ENCODE measurements around the gene NXPE1. TPM values are rescaled to one million over a fixed set of nuclear protein-coding genes. Genes with fewer than 3 reads are reported as not detected.
"Not testable (repeated sequence)": the region's sequence is repeated elsewhere in the genome, so short reads cannot be mapped to it uniquely, and the experiment has no call there.

NXPE1 gene
- not detected in 2 replicates for total RNA-seq
- long read RNA-seq, result 0 reads

- Mint-ChIP-seq H3K36me3 (ENCODE audit: insufficient read depth) (no peaks in the 10 kb centered on the region), H3K27me3 (no peaks in the 10 kb centered on the region), H3K4me1 (ENCODE audit: low read depth) (peaks cover 5% of the 10 kb centered on the region), H3K9me3 (ENCODE audit: low read depth) (no peaks in the 10 kb centered on the region), H3K4me3 (ENCODE audit: low read depth) (no peak within 1 kb of the TSS), H3K27ac (no peak within 1 kb of the TSS)
- no peak for DNase-seq (ENCODE audit: low spot score, unreplicated experiment)
- TF ChIP-seq CTCF (IDR thresholded peaks at IDR 0.05; ENCODE audit: unreplicated experiment), result no peak
Measured at GRCh38 chr11:114559425-114560310, at the start of gene NXPE1. NXPE1 (minus strand) TSS chr11:114559881; CDS start chr11:114551201, 8,680 bp downstream.

- Mint-ChIP-seq H3K9me3 (ENCODE audit: low read depth) (peaks cover 21% of the 10 kb centered on the region), H3K36me3 (ENCODE audit: insufficient read depth) (no peaks in the 10 kb centered on the region), H3K27ac (no peak overlapping the region), H3K4me3 (ENCODE audit: low read depth) (no peak overlapping the region), H3K27me3 (no peaks in the 10 kb centered on the region), H3K4me1 (ENCODE audit: low read depth) (no peaks in the 10 kb centered on the region)
- TF ChIP-seq CTCF (IDR thresholded peaks at IDR 0.05; ENCODE audit: unreplicated experiment), result no peak
- no peak for DNase-seq (ENCODE audit: low spot score, unreplicated experiment)
Measured at GRCh38 chr11:114609429-114609828, 49.7 kb upstream of the NXPE1 start.

- H3K9me3 Mint-ChIP-seq (ENCODE audit: low read depth), result peaks cover 21% of the 10 kb centered on the region
- not testable (repeated sequence) for H3K27me3 Mint-ChIP-seq; H3K4me3 Mint-ChIP-seq (ENCODE audit: low read depth); H3K27ac Mint-ChIP-seq; DNase-seq (ENCODE audit: low spot score, unreplicated experiment); H3K36me3 Mint-ChIP-seq (ENCODE audit: insufficient read depth); H3K4me1 Mint-ChIP-seq (ENCODE audit: low read depth)
Measured at GRCh38 chr11:114608605-114609004, 48.9 kb upstream of the NXPE1 start.

GRCh38 chr11:114607753-114608459, 48.2 kb upstream of the NXPE1 start:
- no peak for DNase-seq (ENCODE audit: low spot score, unreplicated experiment)
- Mint-ChIP-seq H3K27ac (no peak overlapping the region), H3K36me3 (ENCODE audit: insufficient read depth) (no peaks in the 10 kb centered on the region), H3K27me3 (no peaks in the 10 kb centered on the region), H3K9me3 (ENCODE audit: low read depth) (peaks cover 27% of the 10 kb centered on the region), H3K4me3 (ENCODE audit: low read depth) (no peak overlapping the region), H3K4me1 (ENCODE audit: low read depth) (no peaks in the 10 kb centered on the region)
- TF ChIP-seq CTCF (IDR thresholded peaks at IDR 0.05; ENCODE audit: unreplicated experiment), result no peak

- H3K36me3 Mint-ChIP-seq (ENCODE audit: insufficient read depth); H3K27ac Mint-ChIP-seq; H3K4me1 Mint-ChIP-seq (ENCODE audit: low read depth); H3K27me3 Mint-ChIP-seq; H3K4me3 Mint-ChIP-seq (ENCODE audit: low read depth); DNase-seq (ENCODE audit: low spot score, unreplicated experiment): not testable (repeated sequence)
- peaks cover 24% of the 10 kb centered on the region for H3K9me3 Mint-ChIP-seq (ENCODE audit: low read depth)
Measured at GRCh38 chr11:114606802-114607075, 47.1 kb upstream of the NXPE1 start.

- DNase-seq (ENCODE audit: low spot score, unreplicated experiment), result no peak
- Mint-ChIP-seq H3K4me3 (ENCODE audit: low read depth) (no peak overlapping the region), H3K4me1 (ENCODE audit: low read depth) (no peaks in the 10 kb centered on the region), H3K27ac (no peak overlapping the region), H3K9me3 (ENCODE audit: low read depth) (peaks cover 21% of the 10 kb centered on the region), H3K36me3 (ENCODE audit: insufficient read depth) (no peaks in the 10 kb centered on the region), H3K27me3 (no peaks in the 10 kb centered on the region)
- TF ChIP-seq CTCF (IDR thresholded peaks at IDR 0.05; ENCODE audit: unreplicated experiment), result no peak
Measured at GRCh38 chr11:114606003-114606801, 46.5 kb upstream of the NXPE1 start.

All from progenitor cell of endocrine pancreas (in vitro differentiated cells).